Parathyroid adenoma (tissue), 2 donors: ENCODE results near the gene SSR2.
"Not testable (repeated sequence)": the region's sequence is repeated elsewhere in the genome, so short reads cannot be mapped to it uniquely, and the experiment has no call there.

Source experiments
- H2AFZ ChIP-seq: fragments of 300-600 bp; sonication (generic); one replicate; pipeline ENCODE4 v1.7.0; 2017; ENCODE audit warnings: antibody characterized with exemption, mild to moderate bottlenecking
- H3K27ac ChIP-seq: fragments of 300-600 bp; sonication (generic); one replicate; pipeline ENCODE4 v1.7.0; 2017
- H3K27me3 ChIP-seq: fragments of 300-600 bp; sonication (generic); one replicate; pipeline ENCODE4 v1.7.0; 2017; ENCODE audit warnings: low read length; ENCODE audit not compliant: control insufficient read depth, insufficient read depth
- H3K36me3 ChIP-seq: fragments of 300-600 bp; sonication (generic); one replicate; pipeline ENCODE4 v1.7.0; 2017; ENCODE audit warnings: low read length; ENCODE audit not compliant: control insufficient read depth, insufficient read depth
- H3K4me1 ChIP-seq: fragments of 300-600 bp; sonication (generic); one replicate; pipeline ENCODE4 v1.7.0; 2017; ENCODE audit warnings: control low read depth
- H3K4me2 ChIP-seq: fragments of 300-600 bp; sonication (generic); one replicate; pipeline ENCODE4 v1.7.0; 2017; ENCODE audit warnings: low read length
- H3K4me3 ChIP-seq: fragments of 300-600 bp; sonication (generic); one replicate; pipeline ENCODE4 v1.7.0; 2017; ENCODE audit warnings: low read depth, low read length
- H3K79me2 ChIP-seq: fragments of 300-600 bp; sonication (generic); one replicate; pipeline ENCODE4 v1.7.0; 2017; ENCODE audit warnings: control low read depth
- H3K9ac ChIP-seq: fragments of 300-600 bp; sonication (generic); one replicate; pipeline ENCODE4 v1.7.0; 2017; ENCODE audit warnings: mild to moderate bottlenecking
- H3K9me3 ChIP-seq: fragments of 300-600 bp; sonication (generic); one replicate; pipeline ENCODE4 v1.7.0; 2017; ENCODE audit warnings: low read length; ENCODE audit not compliant: control insufficient read depth
- CTCF ChIP-seq: fragments of 300-600 bp; sonication (generic); IDR thresholded peaks from one replicate; pipeline ENCODE4 v1.7.0; 2017; ENCODE audit warnings: antibody characterized with exemption, mild to moderate bottlenecking
- donor health status: primary hyperparathyroidism.

The SSR2 gene

GRCh38 chr1:156048663-156049258, 28.0 kb upstream of the SSR2 start:
- no peak overlapping the region for H2AFZ ChIP-seq
- no peaks in the 10 kb centered on the region for H3K27me3 ChIP-seq
- H3K9ac ChIP-seq: no peak overlapping the region
- no peak overlapping the region for H3K4me2 ChIP-seq
- H3K9me3 ChIP-seq: no peaks in the 10 kb centered on the region
- H3K4me1 ChIP-seq: peaks cover 7% of the 10 kb centered on the region
- no peak for TF ChIP-seq CTCF
- H3K4me3 ChIP-seq: no peak overlapping the region
- H3K36me3 ChIP-seq: no peaks in the 10 kb centered on the region
- H3K79me2 ChIP-seq: no peaks in the 10 kb centered on the region
- H3K27ac ChIP-seq: no peak overlapping the region

DNA sequence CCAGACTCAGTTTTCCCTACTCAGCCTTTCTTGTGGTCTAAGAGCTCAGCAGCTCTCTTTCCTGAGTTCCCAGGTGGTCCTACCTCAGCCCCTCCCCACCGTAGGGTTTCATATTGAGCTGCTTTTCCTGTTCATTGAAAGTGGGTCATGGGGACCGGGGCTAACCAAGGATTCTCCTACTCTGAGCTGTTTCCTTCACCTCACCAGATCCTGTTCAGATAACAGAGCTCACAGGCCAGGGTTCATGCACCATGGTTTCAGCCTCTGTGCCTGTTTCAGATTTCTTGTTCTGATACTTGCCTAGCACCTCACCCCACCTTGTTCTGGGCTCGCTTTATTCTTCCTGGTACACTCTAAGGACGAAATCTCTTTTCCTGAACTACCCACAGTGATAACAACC, 24.3 kb upstream of the SSR2 start:
- no peaks in the 10 kb centered on the region for H3K36me3 ChIP-seq
- H2AFZ ChIP-seq: no peak overlapping the region
- no peak for TF ChIP-seq CTCF
- H3K4me2 ChIP-seq: peak overlapping the region; percentile 32
- H3K9me3 ChIP-seq: no peaks in the 10 kb centered on the region
- no peak overlapping the region for H3K4me3 ChIP-seq
- H3K9ac ChIP-seq: no peak overlapping the region
- H3K4me1 ChIP-seq: peaks cover 7% of the 10 kb centered on the region
- no peaks in the 10 kb centered on the region for H3K27me3 ChIP-seq
- no peak overlapping the region for H3K27ac ChIP-seq
- H3K79me2 ChIP-seq: no peaks in the 10 kb centered on the region

DNA sequence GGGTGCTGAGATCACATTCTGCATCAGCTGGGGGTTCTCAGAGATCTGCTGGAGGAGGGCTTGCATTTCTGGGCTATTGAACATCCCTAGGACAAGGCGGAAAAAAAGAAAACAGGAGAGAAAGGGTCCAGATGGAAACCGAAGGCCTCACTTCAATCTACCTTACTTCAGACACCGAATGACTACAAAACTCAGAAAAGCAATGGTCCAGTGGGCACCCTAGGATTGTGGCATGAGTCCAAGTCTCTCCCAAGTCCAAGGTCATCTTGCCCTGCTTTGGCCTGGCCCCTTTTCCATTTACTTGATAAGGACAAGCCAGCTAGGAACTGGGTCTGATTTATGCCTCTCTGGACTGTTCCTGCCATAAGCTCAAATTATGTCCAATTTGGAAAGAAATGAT, 22.1 kb upstream of the SSR2 start:
- no peaks in the 10 kb centered on the region for H3K79me2 ChIP-seq
- no peak overlapping the region for H3K9ac ChIP-seq
- H3K4me2 ChIP-seq: no peak overlapping the region
- H3K27ac ChIP-seq: no peak overlapping the region
- H3K4me3 ChIP-seq: no peak overlapping the region
- no peaks in the 10 kb centered on the region for H3K27me3 ChIP-seq
- peaks cover 7% of the 10 kb centered on the region for H3K4me1 ChIP-seq
- TF ChIP-seq CTCF: no peak
- no peaks in the 10 kb centered on the region for H3K9me3 ChIP-seq
- H3K36me3 ChIP-seq: no peaks in the 10 kb centered on the region
- no peak overlapping the region for H2AFZ ChIP-seq

GRCh38 chr1:156034991-156035390, 14.2 kb upstream of the SSR2 start:
- not testable (repeated sequence) for H3K36me3 ChIP-seq, H3K79me2 ChIP-seq, H3K4me1 ChIP-seq, H3K9me3 ChIP-seq, H3K27ac ChIP-seq, H3K9ac ChIP-seq, H3K4me2 ChIP-seq, H2AFZ ChIP-seq, H3K27me3 ChIP-seq, H3K4me3 ChIP-seq

DNA sequence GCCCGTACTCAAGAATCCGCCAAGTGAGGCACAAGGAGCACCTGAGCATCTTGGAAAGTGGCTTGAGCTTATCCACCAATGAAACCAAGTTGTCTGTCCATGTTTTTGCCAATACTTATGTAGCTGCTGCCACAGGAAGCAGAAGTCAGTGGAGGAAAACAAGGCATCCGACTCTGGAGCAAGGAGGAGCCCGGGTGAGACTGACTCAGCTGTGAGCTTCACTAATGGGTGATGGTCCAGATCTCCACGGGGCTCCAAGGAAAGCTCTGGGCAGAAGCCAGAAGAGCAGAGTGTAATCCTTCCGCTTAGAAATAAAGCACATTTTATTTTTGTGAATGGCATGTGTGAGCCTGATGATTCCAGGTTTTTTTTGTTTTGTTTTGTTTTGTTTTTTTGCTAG, 12.3 kb upstream of the SSR2 start:
- no peak overlapping the region for H3K4me3 ChIP-seq

More for the DNA sequence above, 12.3 kb upstream of the SSR2 start:
- no peak overlapping the region for H3K9ac ChIP-seq
- H2AFZ ChIP-seq: no peak overlapping the region
- no peaks in the 10 kb centered on the region for H3K9me3 ChIP-seq
- TF ChIP-seq CTCF: no peak
- no peaks in the 10 kb centered on the region for H3K36me3 ChIP-seq
- H3K27ac ChIP-seq: no peak overlapping the region
- H3K4me2 ChIP-seq: no peak overlapping the region
- no peaks in the 10 kb centered on the region for H3K79me2 ChIP-seq
- H3K4me1 ChIP-seq: no peaks in the 10 kb centered on the region
- no peaks in the 10 kb centered on the region for H3K27me3 ChIP-seq
